Measurements from ENCODE around the gene TRPC6. TPM values are rescaled to one million over a fixed set of nuclear protein-coding genes. Genes with fewer than 3 reads are reported as not detected.

The TRPC6 gene
- total and polyA plus RNA-seq, 11 donors, result 0.25 to 1.7 (median 0.34) TPM; not detected in 1

DNA sequence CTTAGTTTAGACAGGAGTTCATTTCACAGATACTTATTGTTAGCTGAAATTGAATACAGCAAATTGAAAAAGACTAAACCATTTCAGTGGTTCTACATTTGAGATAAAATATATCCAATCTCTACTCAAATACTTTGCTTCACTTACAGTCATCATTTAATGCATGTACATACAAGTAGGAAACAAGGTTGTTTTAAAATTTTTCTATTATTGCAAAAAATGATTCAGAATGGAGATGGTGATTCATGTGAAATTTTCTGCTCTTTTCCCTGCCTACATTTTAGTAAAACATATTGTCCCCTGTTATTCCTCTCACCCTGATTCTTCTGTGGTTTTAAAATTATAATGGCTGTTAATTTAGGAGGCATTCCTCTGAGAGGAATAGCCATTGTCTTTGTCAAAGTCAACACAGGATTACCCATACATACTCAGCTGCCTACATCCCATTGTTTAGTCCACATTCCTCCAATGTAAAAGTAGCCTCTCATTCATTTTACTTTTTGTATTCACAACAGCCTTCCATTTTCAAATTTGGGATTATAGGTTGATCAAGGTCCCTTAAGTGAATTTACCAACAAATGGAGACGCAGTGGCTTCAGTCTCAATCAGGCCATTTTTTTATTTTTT is 60.1 kb downstream of the TRPC6 start:
- Histone ChIP-seq H3K36me3 (no peaks in the 10 kb centered on the region), H3K27me3 (no peaks in the 10 kb centered on the region), H3K9me3 (peaks cover 0 to 15% (median 0%) of the 10 kb centered on the region in 12 donors), H3K4me1 (no peaks in the 10 kb centered on the region), H3K27ac (no peak overlapping the region), H3K4me3 (no peak overlapping the region)
- DNase-seq (no peak), ATAC-seq (no peak)
- 0 to 100% (median 27%) methylated on average over 1 of the region's 1 CpG for WGBS, 4 donors
- TF ChIP-seq POLR2A (IDR thresholded peaks at IDR 0.05), result no peak
- TF ChIP-seq, protein P1, sequence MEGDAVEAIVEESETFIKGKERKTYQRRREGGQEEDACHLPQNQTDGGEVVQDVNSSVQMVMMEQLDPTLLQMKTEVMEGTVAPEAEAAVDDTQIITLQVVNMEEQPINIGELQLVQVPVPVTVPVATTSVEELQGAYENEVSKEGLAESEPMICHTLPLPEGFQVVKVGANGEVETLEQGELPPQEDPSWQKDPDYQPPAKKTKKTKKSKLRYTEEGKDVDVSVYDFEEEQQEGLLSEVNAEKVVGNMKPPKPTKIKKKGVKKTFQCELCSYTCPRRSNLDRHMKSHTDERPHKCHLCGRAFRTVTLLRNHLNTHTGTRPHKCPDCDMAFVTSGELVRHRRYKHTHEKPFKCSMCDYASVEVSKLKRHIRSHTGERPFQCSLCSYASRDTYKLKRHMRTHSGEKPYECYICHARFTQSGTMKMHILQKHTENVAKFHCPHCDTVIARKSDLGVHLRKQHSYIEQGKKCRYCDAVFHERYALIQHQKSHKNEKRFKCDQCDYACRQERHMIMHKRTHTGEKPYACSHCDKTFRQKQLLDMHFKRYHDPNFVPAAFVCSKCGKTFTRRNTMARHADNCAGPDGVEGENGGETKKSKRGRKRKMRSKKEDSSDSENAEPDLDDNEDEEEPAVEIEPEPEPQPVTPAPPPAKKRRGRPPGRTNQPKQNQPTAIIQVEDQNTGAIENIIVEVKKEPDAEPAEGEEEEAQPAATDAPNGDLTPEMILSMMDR (IDR thresholded peaks at IDR 0.05), result no peak
- intact Hi-C loops (cut with DNase I), result no loop called here

DNA sequence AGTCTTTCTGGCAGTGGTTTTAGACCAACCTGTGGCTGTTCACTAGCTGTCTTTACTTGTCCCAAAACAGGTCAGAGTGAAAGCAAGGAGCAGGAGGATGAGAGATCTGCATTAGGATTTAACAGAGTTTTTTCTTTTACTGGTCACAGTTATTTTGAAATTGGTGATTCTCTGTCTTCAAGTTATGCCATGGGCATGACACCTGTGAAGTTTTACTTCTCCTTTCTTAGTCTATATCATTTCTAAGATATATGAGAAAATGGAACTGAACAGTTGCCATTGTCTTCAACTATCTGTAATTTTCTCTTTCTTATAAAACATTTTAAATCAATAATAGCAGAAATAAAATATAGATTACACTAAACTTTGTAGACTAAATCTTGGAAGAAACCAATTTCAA is 60.6 kb downstream of the TRPC6 start:
- ATAC-seq (no peak), DNase-seq (no peak)
- intact Hi-C loops (cut with DNase I), result no loop called here
- Histone ChIP-seq H3K27me3 (no peaks in the 10 kb centered on the region), H3K27ac (no peak overlapping the region), H3K36me3 (no peaks in the 10 kb centered on the region), H3K4me1 (no peaks in the 10 kb centered on the region), H3K4me3 (no peak overlapping the region), H3K9me3 (peaks cover 0 to 15% (median 0%) of the 10 kb centered on the region in 12 donors)
- TF ChIP-seq POLR2A (IDR thresholded peaks at IDR 0.05), result no peak
- TF ChIP-seq, protein P1 (IDR thresholded peaks at IDR 0.05), result no peak

DNA sequence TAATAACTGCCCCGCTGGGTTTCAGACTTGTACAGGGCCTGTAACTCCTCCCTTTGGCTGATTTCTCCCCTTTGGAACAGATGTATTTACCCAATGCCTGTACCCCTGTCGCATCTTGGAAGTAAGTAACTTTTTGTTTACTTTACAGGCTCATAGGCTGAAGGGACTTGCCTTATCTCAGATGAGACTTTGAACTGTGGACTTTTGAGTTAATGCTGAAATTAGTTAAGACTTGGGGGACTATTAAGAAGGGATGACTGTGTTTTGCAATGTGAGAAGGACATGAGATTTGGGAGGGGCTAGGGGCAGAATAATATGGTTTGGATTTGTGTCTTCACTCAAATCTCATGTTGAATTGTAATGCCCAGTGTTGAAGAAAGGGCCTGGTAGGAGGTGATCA is 62.0 kb downstream of the TRPC6 start:
- intact Hi-C loops (cut with DNase I), result no loop called here
- no peak overlapping the region for H3K4me3 ChIP-seq
- H3K27ac ChIP-seq, result no peak overlapping the region
- DNase-seq (no peak), ATAC-seq (no peak)
- WGBS, 4 donors, result 70 to 77% (median 73%) methylated on average over 2 of the region's 2 CpGs
- peaks cover 0 to 15% (median 0%) of the 10 kb centered on the region in 12 donors for H3K9me3 ChIP-seq
- H3K27me3 ChIP-seq, result no peaks in the 10 kb centered on the region
- TF ChIP-seq, protein P1 (IDR thresholded peaks at IDR 0.05), result no peak
- H3K4me1 ChIP-seq, result no peaks in the 10 kb centered on the region
- H3K36me3 ChIP-seq, result no peaks in the 10 kb centered on the region

DNA sequence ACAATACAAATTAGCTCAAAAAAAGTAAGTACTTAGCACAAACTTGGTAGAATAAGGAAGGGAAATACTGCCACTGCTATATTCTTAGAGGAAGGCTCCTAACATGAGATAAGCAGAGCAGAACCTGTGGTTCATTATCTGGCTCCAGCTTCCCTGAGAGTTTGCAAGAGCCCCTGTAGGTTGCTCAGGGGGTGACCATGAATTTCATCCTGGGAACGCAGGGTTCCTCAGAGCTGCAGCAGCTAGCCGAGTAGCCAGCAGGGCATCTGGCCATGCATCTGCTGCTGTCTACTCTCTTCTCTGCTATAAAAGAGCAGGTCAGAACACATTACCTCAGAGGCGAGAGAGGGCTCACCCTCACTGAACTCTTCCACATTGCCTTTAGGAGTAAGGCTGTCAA is 67.3 kb downstream of the TRPC6 start:
- Histone ChIP-seq H3K27me3 (no peaks in the 10 kb centered on the region), H3K36me3 (no peaks in the 10 kb centered on the region), H3K9me3 (peaks cover 0 to 13% (median 0%) of the 10 kb centered on the region in 12 donors), H3K27ac (no peak overlapping the region), H3K4me3 (no peak overlapping the region), H3K4me1 (no peaks in the 10 kb centered on the region)
- no peak for DNase-seq
- ATAC-seq, result no peak
- intact Hi-C loops (cut with DNase I), result no loop called here
- TF ChIP-seq, protein P1 (IDR thresholded peaks at IDR 0.05), result no peak
- TF ChIP-seq POLR2A (IDR thresholded peaks at IDR 0.05), result no peak
- 21 to 41% (median 25%) methylated on average over 3 of the region's 3 CpGs for WGBS, 4 donors

Data from heart left ventricle (tissue), 16 donors.